K562 (cell line): ENCODE data around the gene UQCRH. TPM values are rescaled to one million over a fixed set of nuclear protein-coding genes. Genes with fewer than 3 reads are reported as not detected.
A peak's percentile ranks its signal among the peaks of the same experiment; 100 is the strongest.

ENCODE experiments used
- BRCA1 ChIP-seq, 2 experiments: fragments of 450-650 bp in 1 of 2; sonication (generic) in 1 of 2; formaldehyde crosslinking in 1 of 2; IDR thresholded peaks; 2 replicates each; pipeline versions ENCODE4 v1.5.0 to v1.6.1; 2017 to 2020; ENCODE audit warnings: mild to moderate bottlenecking in 1 of 2, missing genetic modification reagents in 1 of 2
- CHD4 ChIP-seq: fragments of 200-600 bp; sonication (generic); IDR thresholded peaks from 3 replicates; pipeline ENCODE4 v1.6.1; 2012; ENCODE audit warnings: low read depth, mild to moderate bottlenecking, mixed read lengths, low read length, inconsistent platforms; ENCODE audit not compliant: insufficient read depth, insufficient replicate concordance, poor library complexity, severe bottlenecking
- E2F8 ChIP-seq: fragments of 450-650 bp; IDR thresholded peaks from 2 replicates; pipeline ENCODE4 v1.7.1; 2018; ENCODE audit warnings: mild to moderate bottlenecking, low read depth; ENCODE audit not compliant: partially characterized antibody
- ETV5 ChIP-seq: sonication (generic); formaldehyde crosslinking; IDR thresholded peaks from 2 replicates; pipeline ENCODE4 v1.4.0; 2020; ENCODE audit warnings: low read depth, mild to moderate bottlenecking, missing genetic modification reagents
- GTF2B ChIP-seq: IDR thresholded peaks from 2 replicates; pipeline ENCODE4 v1.6.1; 2011; ENCODE audit not compliant: insufficient read length; ENCODE audit errors: extremely low read depth
- GTF2F1 ChIP-seq: IDR thresholded peaks from 2 replicates; pipeline ENCODE4 v1.6.1; 2011; ENCODE audit warnings: low read depth, low read length, improper control_type of control experiment
- IRF2 ChIP-seq: sonication (generic); formaldehyde crosslinking; IDR thresholded peaks from 2 replicates; pipeline ENCODE4 v1.8.1; 2022; ENCODE audit warnings: mild to moderate bottlenecking, missing genetic modification reagents
- MCM7 ChIP-seq, 2 experiments: fragments of 450-650 bp; IDR thresholded peaks; 2 replicates each; pipeline ENCODE4 v1.6.1; 2016 to 2018
- MTA1 ChIP-seq: fragments of 450-650 bp; IDR thresholded peaks from 2 replicates; pipeline ENCODE4 v1.6.1; 2017; ENCODE audit warnings: borderline replicate concordance
- NFE2L1 ChIP-seq: fragments of 450-650 bp; IDR thresholded peaks from 2 replicates; pipeline ENCODE4 v1.6.1; 2016; ENCODE audit warnings: missing genetic modification characterization, low read depth, mild to moderate bottlenecking, missing compliant biosample characterization, moderate library complexity, borderline replicate concordance
- PTTG1 ChIP-seq: fragments of 450-650 bp; IDR thresholded peaks from 2 replicates; pipeline ENCODE4 v1.6.1; 2016; ENCODE audit warnings: low read depth, mild to moderate bottlenecking, missing genetic modification characterization, missing compliant biosample characterization
- RBM25 ChIP-seq: fragments of 200-400 bp; formaldehyde crosslinking; IDR thresholded peaks from 2 replicates; pipeline ENCODE4 v1.6.1; 2018; ENCODE audit warnings: low read length, low read depth, moderate library complexity; ENCODE audit not compliant: severe bottlenecking
- TBP ChIP-seq: optimal IDR thresholded peaks from 2 replicates; pipeline ENCODE3; 2011; ENCODE audit warnings: low read depth, low read length, improper control_type of control experiment
- U2AF2 ChIP-seq: fragments of 200-400 bp; formaldehyde crosslinking; optimal IDR thresholded peaks from 2 replicates; pipeline ENCODE3; 2017; ENCODE audit warnings: low read depth, mild to moderate bottlenecking, low read length
- ZFP1 ChIP-seq: fragments of 450-650 bp; formaldehyde crosslinking; IDR thresholded peaks from 2 replicates; pipeline ENCODE4 v1.4.0; 2020; ENCODE audit warnings: mild to moderate bottlenecking, mixed read lengths
- ZNF253 ChIP-seq: fragments of 250-450 bp; sonication (Bioruptor Pico); conservative IDR thresholded peaks from 2 replicates; pipeline ENCODE4 v1.6.1; 2021; ENCODE audit warnings: mild to moderate bottlenecking
- ZNF316 ChIP-seq: fragments of 450-650 bp; IDR thresholded peaks from 2 replicates; pipeline ENCODE4 v1.6.1; 2016
- ZNF436 ChIP-seq: fragments of 250-450, 450-650 bp; sonication (Bioruptor Pico); formaldehyde crosslinking; IDR thresholded peaks from 2 replicates; pipeline ENCODE4 v1.7.0; 2020; ENCODE audit warnings: mild to moderate bottlenecking
- ZNF507 ChIP-seq: conservative IDR thresholded peaks from 2 replicates; pipeline ENCODE4 v1.6.1; 2017; ENCODE audit warnings: missing genetic modification characterization, missing compliant biosample characterization
- ZNF561 ChIP-seq: fragments of 450-650 bp; formaldehyde crosslinking; conservative IDR thresholded peaks from 2 replicates; pipeline ENCODE4 v1.4.0; 2020; ENCODE audit warnings: mild to moderate bottlenecking, moderate library complexity
- ZNF696 ChIP-seq: fragments of 250-450 bp; sonication (Bioruptor Pico); conservative IDR thresholded peaks from 2 replicates; pipeline ENCODE4 v1.4.0; 2020; ENCODE audit warnings: mild to moderate bottlenecking, moderate library complexity
- ZNF707 ChIP-seq: fragments of 250-450 bp; sonication (Bioruptor Pico); conservative IDR thresholded peaks from 2 replicates; pipeline ENCODE4 v1.8.0; 2022; ENCODE audit warnings: inconsistent platforms, mild to moderate bottlenecking, moderate library complexity
- ZNF740 ChIP-seq, 3 experiments: fragments of 200-800 bp in 1 of 3; sonication (Bioruptor generic) in 1 of 3; sonication (generic) in 1 of 3; formaldehyde crosslinking in 1 of 3; IDR thresholded peaks; 2 replicates each; pipeline versions ENCODE4 v1.6.1 to v1.8.0; 2016 to 2022; ENCODE audit warnings: mild to moderate bottlenecking in 2 of 3, missing compliant biosample characterization in 2 of 3, missing genetic modification characterization in 2 of 3, missing genetic modification reagents in 1 of 3
- polyA plus RNA-seq, 8 experiments: library from polyadenylated mRNA; depleted of rRNA in 4 of 8; stranded (reverse) in 5 of 8; unstranded in 3 of 8; fragments of >200 nt; fragmentation: Nextera tagmentation in 2 of 8; fragmentation: Illumina TruSeq in 1 of 8; extraction: Ambion mirVana in 2 of 8; extraction: Trizol in 1 of 8; gene quantifications; 2 replicates each; pipeline versions ENCODE4 v1.2.1 to v1.2.3, GENCODE V29; 2011 to 2014; ENCODE audit warnings: inconsistent platforms in 1 of 8, missing spikeins in 1 of 8
- total RNA-seq, 7 experiments: library from RNA; depleted of rRNA in 6 of 7; stranded (reverse); fragments of >200 nt in 6 of 7; fragmentation: Illumina TruSeq in 2 of 7; extraction: Trizol in 2 of 7; gene quantifications; 2 replicates each; pipeline versions ENCODE4 v1.2.1 to v1.2.3, GENCODE V29; 2011 to 2021; ENCODE audit warnings: low replicate concordance in 1 of 7

UQCRH gene
- total and polyA plus RNA-seq, 9 of the 15 experiments (the other 6 are each of a cell fraction or from before 2014, with no cell fraction given): 1,267 to 5,184 (median 2,410) TPM

GRCh38 chr1:46340404-46341221 is 37.1 kb downstream of the UQCRH start, which contains the start of gene NSUN4 (continued):
- TF ChIP-seq ZNF316: peak; percentile 46
- TF ChIP-seq GTF2F1: peak; percentile 85; the same call in 1 of the 2 replicates
- TF ChIP-seq U2AF2: no peak
- no peak for TF ChIP-seq ZNF707 (CRISPR knock-in tag)
- TF ChIP-seq BRCA1 (IDR thresholded peaks at IDR 0.05): no peak
- TF ChIP-seq BRCA1 (CRISPR knock-in tag; IDR thresholded peaks at IDR 0.05): no peak
- TF ChIP-seq PTTG1 (tag): no peak
- TF ChIP-seq ZNF253: 0 out of 2 replicates have a peak, but pooled peaks have one; percentile 59
- TF ChIP-seq CHD4: no peak
- no peak for TF ChIP-seq NFE2L1
- peak; percentile 67 for TF ChIP-seq ZNF740 (CRISPR knock-in tag; IDR thresholded peaks at IDR 0.05)
- TF ChIP-seq ZNF740 (tag; IDR thresholded peaks at IDR 0.05): no peak
- TF ChIP-seq ETV5 (CRISPR knock-in tag): peak; percentile 97
- peak; percentile 83 for TF ChIP-seq E2F8
- TF ChIP-seq ZFP1 (CRISPR knock-in tag): no peak
- TF ChIP-seq ZNF507 (tag): no peak
- TF ChIP-seq ZNF696 (CRISPR knock-in tag): no peak
- no peak for TF ChIP-seq RBM25
- peak in 1 of 2 experiments; percentile 68; a peak in 1 of 4 replicates for TF ChIP-seq MCM7 (IDR thresholded peaks at IDR 0.05)
- TF ChIP-seq MTA1: peak; percentile 90
- no peak for TF ChIP-seq ZNF561 (CRISPR knock-in tag)
- TF ChIP-seq ZNF436: no peak
- TF ChIP-seq TBP: peak; percentile 92
- peak; percentile 21 for TF ChIP-seq GTF2B
- no peak for TF ChIP-seq IRF2 (CRISPR knock-in tag)
